Islet of Langerhans (tissue), 1 donor: ENCODE data around the gene ZNF280A.
"Not testable (repeated sequence)": the region's sequence is repeated elsewhere in the genome, so short reads cannot be mapped to it uniquely, and the experiment has no call there.

Experiments used
- FAIRE-seq: peaks from one replicate; lab custom pipeline; 2011; peaks lifted over from hg19 to GRCh38; lab: Jason Lieb, UNC

The ZNF280A gene

GRCh38 chr22:22538226-22538989 lies 18.3 kb upstream of the ZNF280A start:
- FAIRE-seq, result no peak

DNA sequence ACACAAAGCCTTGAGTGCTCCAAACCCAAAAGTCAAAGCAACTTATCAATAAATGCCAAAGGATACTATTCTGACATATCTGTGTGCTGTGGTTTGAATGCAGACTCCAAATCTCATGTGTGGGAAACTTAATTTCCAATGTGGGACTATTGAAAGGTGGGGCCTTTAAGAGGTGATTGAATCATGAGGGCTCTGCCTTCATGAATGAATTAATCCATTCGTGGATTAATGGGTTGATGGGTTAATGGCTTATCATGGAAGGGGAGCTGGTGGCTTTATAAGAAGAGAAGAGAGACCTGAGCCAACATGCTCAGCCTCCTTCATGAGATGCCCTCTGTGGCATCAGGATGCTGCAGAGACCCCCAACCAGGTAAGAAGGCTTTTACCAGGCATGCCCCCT lies 16.8 kb upstream of the ZNF280A start:
- FAIRE-seq, result no peak

DNA sequence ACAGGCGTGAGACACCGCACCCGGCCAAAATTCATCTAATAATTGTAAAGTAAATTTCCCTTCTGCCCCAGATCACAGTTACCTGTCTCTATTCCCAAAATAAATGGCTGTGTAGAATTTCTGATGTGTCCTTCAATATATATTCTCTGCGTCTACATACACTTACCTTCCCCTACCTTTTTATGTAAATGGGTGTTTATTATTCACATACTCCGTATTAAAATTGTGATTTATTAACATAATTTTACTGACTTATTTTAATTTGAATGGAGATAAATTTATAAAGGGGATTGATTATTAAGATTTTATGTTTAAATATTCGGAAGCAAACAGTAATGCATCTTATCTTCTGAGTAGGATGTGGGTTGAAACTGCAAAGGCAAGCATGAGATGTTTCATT lies 16.4 kb upstream of the ZNF280A start:
- FAIRE-seq, result no peak

DNA sequence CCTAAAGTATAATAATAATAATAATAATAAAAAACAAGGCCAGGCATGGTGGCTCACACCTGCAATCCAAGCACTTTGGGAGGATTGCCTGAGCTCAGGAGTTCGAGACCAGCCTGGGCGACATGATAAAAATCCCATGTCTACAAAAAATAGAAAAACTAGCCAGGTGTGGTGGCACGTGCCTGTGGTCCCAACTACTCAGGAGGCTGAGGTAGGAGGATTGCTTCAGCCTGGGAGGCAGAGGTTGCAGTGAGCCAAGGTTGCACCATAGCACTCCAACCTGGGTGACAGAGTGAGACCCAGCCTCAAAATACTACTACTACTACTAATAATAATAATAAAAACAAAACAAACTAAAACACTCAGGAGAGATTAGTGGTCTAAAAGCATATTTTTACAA lies 15.6 kb upstream of the ZNF280A start:
- FAIRE-seq, result no peak

DNA sequence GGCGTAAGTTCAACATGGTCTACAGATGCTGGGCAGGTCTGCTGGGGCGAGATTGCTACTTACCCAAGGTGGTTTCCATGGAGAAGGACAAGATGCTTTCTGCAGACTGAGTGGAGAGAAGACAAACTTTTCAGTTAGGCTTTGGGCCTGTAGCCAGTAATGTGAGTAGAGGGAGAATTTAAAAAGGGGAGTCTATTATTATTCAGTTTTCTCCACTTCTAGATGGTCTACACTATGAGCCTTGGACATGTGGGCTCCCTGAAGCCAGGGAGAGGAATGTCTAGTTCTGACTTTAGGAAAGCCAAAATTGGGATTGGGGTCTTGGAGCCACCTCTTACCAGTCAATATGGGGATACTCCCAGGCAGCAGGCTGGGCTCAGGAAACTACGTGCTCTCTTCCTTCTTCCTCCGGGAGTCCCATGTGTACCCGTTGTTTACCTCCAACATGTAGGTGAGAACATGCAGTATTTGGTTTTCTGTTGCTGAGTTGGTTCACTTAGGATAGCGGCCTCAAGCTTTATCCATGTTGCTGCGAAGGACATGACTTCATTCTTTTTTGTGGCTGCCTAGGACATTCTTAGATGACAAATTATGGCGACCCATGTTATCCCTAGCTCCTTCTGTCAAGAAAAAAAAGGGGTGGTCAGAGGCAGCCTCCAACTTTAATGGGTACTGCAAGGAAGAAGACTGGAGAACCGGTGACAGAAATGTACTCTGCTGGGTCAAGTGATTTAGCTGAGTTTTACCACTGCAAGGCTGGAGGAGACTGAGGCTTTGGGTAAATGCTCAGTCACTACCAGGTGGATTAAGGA lies 14.7 kb upstream of the ZNF280A start:
- FAIRE-seq, result no peak

GRCh38 chr22:22533863-22534262 lies 13.8 kb upstream of the ZNF280A start:
- FAIRE-seq, result no peak

GRCh38 chr22:22533417-22533816 lies 13.3 kb upstream of the ZNF280A start:
- FAIRE-seq, result no peak

- FAIRE-seq, result not testable (repeated sequence)
These were observed 12.5 kb upstream of the ZNF280A start for GRCh38 chr22:22532547-22533071.

- FAIRE-seq, result no peak
These were observed 11.9 kb upstream of the ZNF280A start for GRCh38 chr22:22531770-22532546.

- FAIRE-seq, result no peak
These were observed 8.7 kb upstream of the ZNF280A start for GRCh38 chr22:22528780-22529179.

DNA sequence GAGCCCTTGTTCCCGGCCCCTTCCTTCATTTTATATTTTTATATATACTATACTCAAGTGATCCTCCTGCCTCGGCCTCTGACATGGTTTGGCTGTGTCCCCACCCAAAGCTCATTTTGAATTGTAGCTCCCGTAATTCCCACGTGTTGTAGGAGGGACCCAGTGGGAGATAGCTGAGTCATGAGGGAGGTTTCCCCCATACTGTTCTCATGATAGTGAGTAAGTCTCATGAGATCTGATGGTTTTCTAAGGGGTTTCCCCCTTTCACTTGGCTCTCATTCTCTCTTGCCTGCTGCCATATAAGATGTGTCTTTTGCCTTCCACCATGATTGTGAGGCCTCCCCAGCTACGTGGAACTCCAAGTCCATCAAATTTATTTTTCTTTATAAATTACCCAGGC lies 7.2 kb upstream of the ZNF280A start:
- FAIRE-seq, result no peak

GRCh38 chr22:22526125-22526912 lies 6.2 kb upstream of the ZNF280A start:
- no peak for FAIRE-seq

- no peak for FAIRE-seq
These were observed 3.4 kb upstream of the ZNF280A start for GRCh38 chr22:22523494-22523893.

DNA sequence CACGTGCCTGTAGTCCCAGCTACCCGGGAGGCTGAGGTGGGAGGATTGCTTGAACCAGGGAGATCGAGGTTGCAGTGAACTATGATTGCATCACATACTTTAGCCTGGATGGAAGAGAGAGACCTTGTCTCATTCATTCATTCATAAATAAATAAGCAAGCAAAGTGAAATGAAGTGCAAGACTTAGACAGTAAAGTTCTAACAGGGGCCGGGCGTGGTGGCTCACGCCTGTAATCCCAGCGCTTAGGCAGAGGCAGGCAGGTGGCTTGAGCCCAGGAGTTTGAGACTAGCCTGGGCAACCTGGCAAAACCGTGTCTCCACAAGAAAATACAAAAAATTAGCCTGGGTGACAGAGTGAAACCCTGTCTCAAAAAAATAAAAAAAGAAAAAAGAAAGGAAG lies 1.6 kb upstream of the ZNF280A start:
- FAIRE-seq, result no peak

DNA sequence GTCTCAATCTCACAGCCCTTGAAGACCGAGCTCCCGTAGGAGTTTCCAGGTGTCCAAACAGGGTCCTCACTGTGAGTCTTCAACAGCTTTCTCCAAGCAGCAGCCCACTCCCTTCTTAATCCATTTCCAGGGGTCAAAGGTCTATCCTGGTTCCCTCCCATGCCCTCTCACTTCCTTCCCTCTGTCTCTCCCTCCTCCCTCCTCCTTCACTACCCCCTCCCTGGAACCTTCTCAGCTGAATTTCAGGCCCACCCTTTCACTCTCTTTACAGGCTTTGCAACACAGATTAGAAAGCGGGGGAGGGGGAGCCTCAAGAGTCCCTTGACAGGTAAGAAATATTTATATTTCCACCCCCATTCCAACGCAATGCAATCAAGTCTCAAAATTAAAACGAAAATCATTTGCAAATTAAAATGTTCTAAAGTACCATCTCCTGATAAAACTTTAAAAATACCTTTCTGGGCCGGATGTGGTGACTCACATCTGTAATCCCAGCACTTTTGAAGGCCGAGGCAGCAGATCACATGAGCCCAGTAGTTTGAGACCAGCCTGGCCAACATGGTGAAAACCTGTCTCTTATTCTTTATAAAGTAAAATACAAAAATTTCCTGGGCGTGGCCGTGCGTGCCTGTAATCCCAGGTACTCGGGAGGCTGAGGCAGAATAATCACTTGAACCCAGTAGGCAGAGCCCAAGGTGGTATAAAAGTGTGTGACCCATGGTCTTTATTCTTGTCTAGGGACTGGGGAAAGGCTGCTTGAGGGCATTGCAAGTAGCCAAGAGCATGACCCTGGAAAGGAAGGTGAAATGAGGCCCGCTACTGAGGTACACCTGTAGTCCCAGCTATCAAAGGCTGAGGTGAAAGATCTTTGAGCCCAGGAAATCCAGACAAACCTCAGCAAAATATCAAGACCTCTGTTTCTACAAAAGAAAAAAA lies 865 bp upstream of the ZNF280A start:
- no peak for FAIRE-seq

- FAIRE-seq, result no peak
These were observed 479 bp downstream of the ZNF280A start for GRCh38 chr22:22519591-22519990.

DNA sequence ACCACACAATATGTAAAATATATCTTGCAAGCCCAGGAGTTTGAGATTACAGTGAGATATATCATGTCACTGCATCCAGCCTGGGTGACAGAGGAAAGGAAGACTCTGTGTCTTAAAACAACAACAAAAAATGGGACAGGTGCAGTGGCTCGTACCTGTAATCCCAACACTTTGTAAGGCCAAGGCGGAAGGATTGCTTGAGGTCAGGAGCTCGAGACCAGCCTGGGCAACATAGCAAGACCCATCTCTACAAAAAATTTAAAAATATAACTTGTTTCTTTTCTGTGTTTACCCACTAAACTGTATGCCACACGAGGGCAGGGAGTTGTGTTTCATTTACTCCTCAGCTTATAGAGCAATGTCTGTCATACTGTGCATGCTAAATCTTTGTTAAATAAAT lies 3.1 kb downstream of the ZNF280A start:
- FAIRE-seq, result no peak

DNA sequence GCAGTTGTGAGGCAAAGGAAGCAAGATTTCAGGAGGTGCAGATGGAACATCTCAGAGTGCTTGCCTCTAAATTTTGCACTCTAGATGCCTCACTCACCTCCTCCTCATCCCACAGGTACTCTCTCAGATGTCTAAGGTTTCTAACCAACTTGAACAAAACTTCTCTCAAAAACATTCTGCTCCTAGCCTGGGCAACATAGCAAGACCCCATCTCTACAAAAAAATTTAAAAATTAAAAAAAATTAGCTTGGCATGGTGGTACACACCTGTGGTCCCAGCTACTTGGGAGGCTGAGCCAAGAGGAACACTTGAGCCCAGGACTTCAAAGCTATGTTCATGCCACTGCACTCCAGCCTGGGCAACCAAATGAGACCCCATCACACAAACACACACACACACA lies 4.2 kb downstream of the ZNF280A start:
- FAIRE-seq, result no peak

DNA sequence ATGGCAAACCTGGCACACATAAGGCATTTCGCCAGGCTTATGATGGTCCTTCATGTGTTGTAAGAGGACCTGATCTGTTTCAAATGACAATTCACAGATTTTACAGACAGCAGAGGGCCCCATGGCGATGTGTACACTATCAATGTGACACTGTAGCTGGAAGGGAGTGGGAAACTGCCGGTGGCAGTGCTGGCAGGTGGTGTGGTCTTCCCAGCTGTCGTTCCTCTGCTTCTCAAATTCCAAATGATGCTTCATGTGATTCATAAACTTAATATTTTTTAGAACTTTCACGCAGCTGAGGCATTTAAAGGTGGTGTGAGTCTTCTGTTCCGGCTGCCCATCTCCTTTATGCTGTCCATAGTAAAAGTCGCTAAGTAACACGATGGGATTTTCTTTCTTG lies 5.6 kb downstream of the ZNF280A start:
- not testable (repeated sequence) for FAIRE-seq

DNA sequence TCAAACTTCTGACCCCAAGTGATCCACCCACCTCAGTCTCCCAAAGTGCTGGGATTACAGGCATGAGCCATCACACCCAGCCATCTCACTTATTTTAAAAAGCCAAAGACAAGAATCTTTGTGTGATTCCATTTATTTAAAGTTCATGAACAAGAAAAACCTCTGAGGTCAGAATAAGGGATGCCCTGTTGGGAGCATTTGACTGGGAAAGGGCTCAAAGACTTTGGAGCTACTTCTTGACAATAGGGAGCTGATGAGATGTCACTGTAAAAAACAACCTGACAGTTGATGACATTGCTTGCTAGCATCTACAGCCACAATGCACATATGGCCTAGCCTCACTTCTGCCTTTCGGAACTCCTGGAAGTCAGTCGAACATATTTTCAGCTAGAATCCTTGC lies 6.5 kb downstream of the ZNF280A start:
- FAIRE-seq, result no peak

GRCh38 chr22:22512951-22513350 lies 7.1 kb downstream of the ZNF280A start:
- no peak for FAIRE-seq
